Activated naive CD4-positive, alpha-beta T cell treated with anti-CD3 and anti-CD28 coated beads, Interleukin-2, amount 10 ng/mL, durations not matched to agents 7 days and 5 days (primary cell): ENCODE measurements around the gene NR3C1.

ENCODE experiments used
- CTCF ChIA-PET: fragments of 350-600 bp; sonication (Branson Sonifier 250); formaldehyde crosslinking; loops from one replicate; lab custom pipeline; 2021; ENCODE audit warnings: antibody characterized with exemption; lab: Charles Lee
- DNase-seq: peaks from one replicate; pipeline ENCODE4 v3.0.0-alpha.2; 2020
- H3K27ac Mint-ChIP-seq: one replicate; pipeline ENCODE4 v1.8.0; 2021; ENCODE audit warnings: mild to moderate bottlenecking, moderate library complexity, mixed read lengths
- H3K27me3 Mint-ChIP-seq: one replicate; pipeline ENCODE4 v1.8.0; 2021; ENCODE audit warnings: mild to moderate bottlenecking, mixed read lengths
- H3K36me3 Mint-ChIP-seq: one replicate; pipeline ENCODE4 v1.8.0; 2021; ENCODE audit warnings: mixed read lengths
- H3K4me1 Mint-ChIP-seq: one replicate; pipeline ENCODE4 v1.8.0; 2021; ENCODE audit warnings: mixed read lengths
- H3K4me3 Mint-ChIP-seq: one replicate; pipeline ENCODE4 v1.8.0; 2021; ENCODE audit warnings: mild to moderate bottlenecking, moderate library complexity, mixed read lengths
- H3K9me3 Mint-ChIP-seq: one replicate; pipeline ENCODE4 v1.8.0; 2021; ENCODE audit warnings: mixed read lengths

NR3C1 gene

GRCh38 chr5:143316844-143317631, 86.4 kb downstream of the NR3C1 start:
- no peaks in the 10 kb centered on the region for H3K4me1 Mint-ChIP-seq
- no peak overlapping the region for H3K27ac Mint-ChIP-seq
- no peak overlapping the region for H3K4me3 Mint-ChIP-seq
- CTCF ChIA-PET = no interaction called here
- H3K27me3 Mint-ChIP-seq = no peaks in the 10 kb centered on the region
- no peaks in the 10 kb centered on the region for H3K9me3 Mint-ChIP-seq
- peaks cover 24% of the 10 kb centered on the region for H3K36me3 Mint-ChIP-seq
- no peak for DNase-seq

GRCh38 chr5:143316337-143316736, 87.1 kb downstream of the NR3C1 start:
- H3K4me1 Mint-ChIP-seq = no peaks in the 10 kb centered on the region
- DNase-seq = no peak
- CTCF ChIA-PET = no interaction called here
- H3K9me3 Mint-ChIP-seq = no peaks in the 10 kb centered on the region
- H3K27me3 Mint-ChIP-seq = no peaks in the 10 kb centered on the region
- no peak overlapping the region for H3K27ac Mint-ChIP-seq
- H3K36me3 Mint-ChIP-seq = peaks cover 27% of the 10 kb centered on the region
- no peak overlapping the region for H3K4me3 Mint-ChIP-seq

- Mint-ChIP-seq H3K4me1 (no peaks in the 10 kb centered on the region), H3K36me3 (peaks cover 29% of the 10 kb centered on the region), H3K9me3 (no peaks in the 10 kb centered on the region), H3K4me3 (no peak overlapping the region), H3K27ac (no peak overlapping the region), H3K27me3 (no peaks in the 10 kb centered on the region)
- CTCF ChIA-PET = no interaction called here
- DNase-seq = no peak
These were observed 87.6 kb downstream of the NR3C1 start for GRCh38 chr5:143315929-143316328.

GRCh38 chr5:143315214-143315613, 88.3 kb downstream of the NR3C1 start:
- Mint-ChIP-seq H3K4me1 (no peaks in the 10 kb centered on the region), H3K4me3 (no peak overlapping the region), H3K9me3 (no peaks in the 10 kb centered on the region), H3K27ac (no peak overlapping the region), H3K36me3 (peaks cover 35% of the 10 kb centered on the region), H3K27me3 (no peaks in the 10 kb centered on the region)
- no peak for DNase-seq
- CTCF ChIA-PET = no interaction called here

- DNase-seq = no peak
- Mint-ChIP-seq H3K27me3 (no peaks in the 10 kb centered on the region), H3K4me1 (no peaks in the 10 kb centered on the region), H3K27ac (no peak overlapping the region), H3K9me3 (no peaks in the 10 kb centered on the region), H3K36me3 (peaks cover 40% of the 10 kb centered on the region), H3K4me3 (no peak overlapping the region)
- CTCF ChIA-PET = no interaction called here
These were observed 88.8 kb downstream of the NR3C1 start for GRCh38 chr5:143314659-143315058.

GRCh38 chr5:143314099-143314498, 89.4 kb downstream of the NR3C1 start:
- Mint-ChIP-seq H3K4me3 (no peak overlapping the region), H3K27me3 (no peaks in the 10 kb centered on the region), H3K9me3 (no peaks in the 10 kb centered on the region), H3K4me1 (no peaks in the 10 kb centered on the region), H3K27ac (no peak overlapping the region), H3K36me3 (peaks cover 46% of the 10 kb centered on the region)
- DNase-seq = no peak
- CTCF ChIA-PET = interaction anchor here (0.7 kb wide), 1 partner anchor 208 kb away, joined by 5 read pairs; no protein-coding TSS in a partner anchor

GRCh38 chr5:143313298-143313852, 90.1 kb downstream of the NR3C1 start:
- H3K9me3 Mint-ChIP-seq = no peaks in the 10 kb centered on the region
- no peak overlapping the region for H3K27ac Mint-ChIP-seq
- no peak overlapping the region for H3K4me3 Mint-ChIP-seq
- no peaks in the 10 kb centered on the region for H3K27me3 Mint-ChIP-seq
- H3K36me3 Mint-ChIP-seq = peaks cover 52% of the 10 kb centered on the region
- CTCF ChIA-PET = no interaction called here
- no peak for DNase-seq
- H3K4me1 Mint-ChIP-seq = no peaks in the 10 kb centered on the region

GRCh38 chr5:143312822-143313221, 90.7 kb downstream of the NR3C1 start:
- no peak overlapping the region for H3K27ac Mint-ChIP-seq
- H3K4me1 Mint-ChIP-seq = no peaks in the 10 kb centered on the region
- peaks cover 56% of the 10 kb centered on the region for H3K36me3 Mint-ChIP-seq
- H3K4me3 Mint-ChIP-seq = no peak overlapping the region
- CTCF ChIA-PET = no interaction called here
- no peaks in the 10 kb centered on the region for H3K27me3 Mint-ChIP-seq
- DNase-seq = no peak
- H3K9me3 Mint-ChIP-seq = no peaks in the 10 kb centered on the region

GRCh38 chr5:143311955-143312354, 91.5 kb downstream of the NR3C1 start:
- CTCF ChIA-PET = no interaction called here
- H3K27me3 Mint-ChIP-seq = no peaks in the 10 kb centered on the region
- H3K27ac Mint-ChIP-seq = no peak overlapping the region
- no peaks in the 10 kb centered on the region for H3K9me3 Mint-ChIP-seq
- no peaks in the 10 kb centered on the region for H3K4me1 Mint-ChIP-seq
- no peak for DNase-seq
- peaks cover 62% of the 10 kb centered on the region for H3K36me3 Mint-ChIP-seq
- H3K4me3 Mint-ChIP-seq = no peak overlapping the region

- H3K4me3 Mint-ChIP-seq = no peak overlapping the region
- H3K9me3 Mint-ChIP-seq = no peaks in the 10 kb centered on the region
- H3K27me3 Mint-ChIP-seq = no peaks in the 10 kb centered on the region
- DNase-seq = no peak
- H3K36me3 Mint-ChIP-seq = peaks cover 62% of the 10 kb centered on the region
- no peaks in the 10 kb centered on the region for H3K4me1 Mint-ChIP-seq
- CTCF ChIA-PET = no interaction called here
- H3K27ac Mint-ChIP-seq = no peak overlapping the region
These were observed 92.1 kb downstream of the NR3C1 start for GRCh38 chr5:143311428-143311827.

GRCh38 chr5:143309661-143310431, 93.6 kb downstream of the NR3C1 start:
- DNase-seq = no peak
- CTCF ChIA-PET = no interaction called here
- Mint-ChIP-seq H3K36me3 (peaks cover 76% of the 10 kb centered on the region), H3K9me3 (peaks cover 4% of the 10 kb centered on the region), H3K4me1 (no peaks in the 10 kb centered on the region), H3K27me3 (no peaks in the 10 kb centered on the region), H3K4me3 (no peak overlapping the region), H3K27ac (no peak overlapping the region)

- no peak for DNase-seq
- H3K27ac Mint-ChIP-seq = no peak overlapping the region
- no peaks in the 10 kb centered on the region for H3K4me1 Mint-ChIP-seq
- H3K4me3 Mint-ChIP-seq = no peak overlapping the region
- CTCF ChIA-PET = no interaction called here
- H3K27me3 Mint-ChIP-seq = no peaks in the 10 kb centered on the region
- H3K36me3 Mint-ChIP-seq = peaks cover 83% of the 10 kb centered on the region
- peaks cover 4% of the 10 kb centered on the region for H3K9me3 Mint-ChIP-seq
These were observed 94.8 kb downstream of the NR3C1 start for GRCh38 chr5:143308731-143309130.

GRCh38 chr5:143306040-143306439, 97.4 kb downstream of the NR3C1 start:
- H3K9me3 Mint-ChIP-seq = peaks cover 4% of the 10 kb centered on the region
- no peaks in the 10 kb centered on the region for H3K27me3 Mint-ChIP-seq
- peaks cover 72% of the 10 kb centered on the region for H3K36me3 Mint-ChIP-seq
- no peaks in the 10 kb centered on the region for H3K4me1 Mint-ChIP-seq
- DNase-seq = no peak
- H3K4me3 Mint-ChIP-seq = no peak overlapping the region
- H3K27ac Mint-ChIP-seq = no peak overlapping the region
- CTCF ChIA-PET = no interaction called here

- H3K27ac Mint-ChIP-seq = no peak overlapping the region
- no peaks in the 10 kb centered on the region for H3K4me1 Mint-ChIP-seq
- peaks cover 4% of the 10 kb centered on the region for H3K9me3 Mint-ChIP-seq
- no peak overlapping the region for H3K4me3 Mint-ChIP-seq
- H3K36me3 Mint-ChIP-seq = peaks cover 70% of the 10 kb centered on the region
- no peaks in the 10 kb centered on the region for H3K27me3 Mint-ChIP-seq
- CTCF ChIA-PET = no interaction called here
- DNase-seq = no peak
These were observed 98.5 kb downstream of the NR3C1 start for GRCh38 chr5:143304836-143305475.
